Subcutaneous adipose tissue (tissue), 4 donors: ENCODE results near the gene MAPT. TPM values are rescaled to one million over a fixed set of nuclear protein-coding genes. Genes with fewer than 3 reads are reported as not detected.

ENCODE experiments used
- total RNA-seq, 4 donors: library from RNA; depleted of rRNA; stranded (reverse); fragments of >200 nt; gene quantifications; one replicate each; pipeline ENCODE4 v1.1.0, GENCODE V29; 2016
- TF ChIP-seq, protein P1 (sequence below): fragments of 450-650 bp; IDR thresholded peaks from one replicate; pipeline ENCODE4 v1.5.1; 2016; ENCODE audit warnings: low read depth, mild to moderate bottlenecking, control low read depth, antibody characterized with exemption, moderate library complexity

The MAPT gene
- total RNA-seq, 4 donors from 2014 or later: 5.3 to 21.3 (median 9.4) TPM

- TF ChIP-seq, protein P1, sequence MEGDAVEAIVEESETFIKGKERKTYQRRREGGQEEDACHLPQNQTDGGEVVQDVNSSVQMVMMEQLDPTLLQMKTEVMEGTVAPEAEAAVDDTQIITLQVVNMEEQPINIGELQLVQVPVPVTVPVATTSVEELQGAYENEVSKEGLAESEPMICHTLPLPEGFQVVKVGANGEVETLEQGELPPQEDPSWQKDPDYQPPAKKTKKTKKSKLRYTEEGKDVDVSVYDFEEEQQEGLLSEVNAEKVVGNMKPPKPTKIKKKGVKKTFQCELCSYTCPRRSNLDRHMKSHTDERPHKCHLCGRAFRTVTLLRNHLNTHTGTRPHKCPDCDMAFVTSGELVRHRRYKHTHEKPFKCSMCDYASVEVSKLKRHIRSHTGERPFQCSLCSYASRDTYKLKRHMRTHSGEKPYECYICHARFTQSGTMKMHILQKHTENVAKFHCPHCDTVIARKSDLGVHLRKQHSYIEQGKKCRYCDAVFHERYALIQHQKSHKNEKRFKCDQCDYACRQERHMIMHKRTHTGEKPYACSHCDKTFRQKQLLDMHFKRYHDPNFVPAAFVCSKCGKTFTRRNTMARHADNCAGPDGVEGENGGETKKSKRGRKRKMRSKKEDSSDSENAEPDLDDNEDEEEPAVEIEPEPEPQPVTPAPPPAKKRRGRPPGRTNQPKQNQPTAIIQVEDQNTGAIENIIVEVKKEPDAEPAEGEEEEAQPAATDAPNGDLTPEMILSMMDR: no peak
Measured at GRCh38 chr17:45929344-45929743, 35.0 kb downstream of the MAPT start.

- TF ChIP-seq, protein P1: no peak
Measured at GRCh38 chr17:45930420-45930951, 36.1 kb downstream of the MAPT start.

DNA sequence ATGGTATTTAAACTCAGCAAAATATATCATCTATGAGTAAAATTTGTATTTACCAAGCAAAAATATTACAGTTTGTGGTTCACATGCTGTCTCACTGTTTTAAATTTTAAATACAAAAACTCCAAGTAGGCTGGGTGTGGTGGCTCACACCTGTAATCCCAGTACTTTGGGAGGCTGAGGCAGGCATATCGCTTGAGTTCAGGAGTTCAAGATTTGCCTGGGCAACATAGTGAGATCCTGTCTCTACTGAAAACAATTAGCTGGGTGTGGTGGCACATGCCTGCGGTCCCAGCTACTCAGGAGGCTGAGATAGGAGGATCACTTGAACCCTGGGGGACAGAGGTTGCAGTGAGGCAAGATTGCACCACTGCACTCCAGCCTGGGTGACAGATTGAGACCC lies 37.3 kb downstream of the MAPT start:
- TF ChIP-seq, protein P1: no peak

DNA sequence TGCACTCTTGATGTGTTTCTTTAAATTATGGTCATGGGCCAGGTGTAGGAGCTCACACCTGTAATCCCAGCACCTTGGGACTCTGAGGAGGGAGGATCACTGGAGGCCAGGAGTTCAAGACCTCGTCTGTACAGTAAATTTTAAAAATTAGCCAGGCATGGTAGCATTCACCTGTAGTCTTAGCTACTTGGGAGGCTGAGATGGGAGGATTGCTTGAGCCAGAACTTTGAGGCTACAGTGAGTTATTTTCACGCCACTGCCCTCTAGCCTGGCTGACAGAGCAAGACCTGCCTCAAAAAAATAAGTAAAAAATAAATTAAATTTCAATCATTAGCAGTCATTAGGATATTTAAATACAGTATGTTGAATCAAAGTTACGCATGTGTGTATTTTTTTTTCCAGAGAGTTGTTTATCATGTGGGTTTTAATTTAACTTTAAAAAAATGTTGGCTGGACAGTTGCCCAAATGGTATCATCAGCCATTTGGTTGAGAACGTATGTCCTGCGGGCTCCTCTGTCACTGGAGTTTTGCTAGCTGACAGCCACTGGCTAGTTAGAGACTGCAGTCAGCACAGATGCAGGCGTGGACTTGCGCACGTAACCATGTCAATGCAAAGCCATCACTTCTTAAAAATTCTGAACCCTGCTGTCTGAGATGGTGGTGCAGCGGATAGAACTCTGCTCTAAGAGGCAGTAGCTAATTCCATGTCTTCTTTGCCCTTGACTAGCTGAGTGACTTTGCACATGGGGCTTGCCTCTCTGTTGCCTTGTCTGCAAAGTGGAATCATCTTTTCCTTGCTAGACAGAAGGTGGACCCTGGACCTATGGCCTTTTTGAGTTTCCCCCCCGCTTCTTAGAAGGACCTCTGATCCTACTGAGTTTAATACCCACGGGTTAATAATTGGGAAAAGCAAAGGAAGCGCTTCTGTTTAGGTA lies 40.0 kb downstream of the MAPT start:
- TF ChIP-seq, protein P1: no peak

GRCh38 chr17:45935197-45935709 lies 40.9 kb downstream of the MAPT start:
- TF ChIP-seq, protein P1: no peak

GRCh38 chr17:45935710-45936509 lies 41.6 kb downstream of the MAPT start:
- TF ChIP-seq, protein P1: no peak
